HG03064 (cell line): ENCODE results near the gene KAT7.

Experiments used
- ATAC-seq: cut with Tn5 transposase; IDR thresholded peaks from one replicate; pipeline ENCODE4 v1.9.1; 2021; ENCODE audit warnings: low read depth; ENCODE audit not compliant: unreplicated experiment

KAT7 gene

DNA sequence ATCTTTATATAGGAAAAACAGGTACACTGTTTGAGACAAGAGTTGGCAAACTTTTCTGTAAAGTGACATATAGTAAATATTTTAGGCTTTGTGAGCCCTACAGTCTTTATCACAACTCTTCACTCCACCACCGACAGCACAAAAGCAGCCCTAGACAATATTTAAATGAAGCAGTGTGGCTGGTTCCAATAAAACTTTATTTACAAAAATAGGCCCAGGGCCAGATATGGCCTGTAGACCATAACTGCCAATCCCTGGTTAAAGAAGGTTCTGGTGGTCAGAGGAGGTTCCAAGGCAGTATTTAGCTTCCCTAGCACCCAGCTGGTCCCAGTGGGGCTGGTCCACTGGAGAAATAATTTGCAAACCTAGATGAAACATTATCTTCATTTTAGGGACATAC, 28.2 kb upstream of the KAT7 start:
- ATAC-seq, result no peak

DNA sequence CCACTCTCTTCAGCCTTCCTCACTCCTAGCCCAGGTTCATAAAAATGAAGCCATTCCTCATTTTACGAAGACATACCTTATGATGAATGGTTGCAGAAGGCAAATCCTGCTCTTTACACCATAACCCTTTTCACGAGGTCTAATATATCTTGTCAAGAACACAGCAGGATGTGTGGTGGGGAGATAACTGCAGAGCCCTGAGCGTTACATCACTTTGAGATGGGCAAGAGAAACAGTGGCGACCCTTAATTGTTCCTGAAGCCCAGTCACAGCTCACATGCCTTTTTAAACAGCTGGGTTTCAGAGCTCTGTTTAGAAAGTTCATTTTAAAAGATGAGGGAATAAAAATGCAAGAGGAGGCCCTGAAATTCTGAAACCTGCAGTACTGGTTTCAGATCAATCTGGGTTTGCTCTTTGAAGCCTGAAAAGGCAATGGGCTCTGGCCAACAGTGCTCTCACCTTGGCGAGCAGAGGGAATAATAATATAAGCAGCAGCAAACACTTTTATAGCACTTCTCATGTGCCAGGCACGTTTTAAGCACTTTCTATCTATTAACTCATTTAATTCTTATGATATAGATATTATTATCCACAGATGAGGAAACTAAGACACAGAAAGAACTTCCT, 27.4 kb upstream of the KAT7 start:
- no peak for ATAC-seq

DNA sequence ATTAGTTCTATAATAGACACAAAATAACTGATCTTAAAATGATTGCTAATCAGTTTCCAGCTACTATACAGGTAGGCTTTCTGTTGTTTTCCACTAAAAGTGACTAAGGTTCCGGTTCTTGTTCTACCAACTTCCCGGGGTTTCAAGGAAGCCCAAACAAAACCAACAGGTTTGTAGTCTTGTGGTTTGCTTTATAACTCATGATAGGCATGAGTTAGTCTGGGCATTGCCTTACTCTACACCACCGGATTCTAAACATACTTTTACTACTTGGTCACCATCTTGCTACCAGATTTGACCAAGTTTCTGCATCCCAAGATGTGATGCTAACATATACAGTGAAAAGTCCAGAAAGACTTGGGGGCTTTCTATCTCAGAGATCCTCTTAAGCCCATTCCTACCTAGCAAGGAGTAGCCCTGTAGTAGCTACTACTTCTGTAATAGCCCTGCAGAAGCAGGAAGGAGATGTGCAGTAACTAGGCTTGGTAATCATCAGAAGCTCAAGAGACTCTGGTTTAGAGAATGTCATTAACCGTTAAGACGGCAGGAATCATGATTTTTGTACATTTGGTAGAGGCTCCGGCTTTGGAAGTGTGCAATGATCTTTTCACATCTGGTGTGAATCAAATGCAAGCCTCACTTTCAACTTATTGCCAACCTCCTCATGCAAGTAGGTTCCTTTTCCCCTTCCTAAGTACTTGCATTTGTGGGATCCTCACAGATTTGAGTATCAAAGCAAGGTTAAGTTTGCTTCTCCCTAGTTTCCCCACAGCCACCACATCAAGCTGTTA, 26.1 kb upstream of the KAT7 start:
- no peak for ATAC-seq

DNA sequence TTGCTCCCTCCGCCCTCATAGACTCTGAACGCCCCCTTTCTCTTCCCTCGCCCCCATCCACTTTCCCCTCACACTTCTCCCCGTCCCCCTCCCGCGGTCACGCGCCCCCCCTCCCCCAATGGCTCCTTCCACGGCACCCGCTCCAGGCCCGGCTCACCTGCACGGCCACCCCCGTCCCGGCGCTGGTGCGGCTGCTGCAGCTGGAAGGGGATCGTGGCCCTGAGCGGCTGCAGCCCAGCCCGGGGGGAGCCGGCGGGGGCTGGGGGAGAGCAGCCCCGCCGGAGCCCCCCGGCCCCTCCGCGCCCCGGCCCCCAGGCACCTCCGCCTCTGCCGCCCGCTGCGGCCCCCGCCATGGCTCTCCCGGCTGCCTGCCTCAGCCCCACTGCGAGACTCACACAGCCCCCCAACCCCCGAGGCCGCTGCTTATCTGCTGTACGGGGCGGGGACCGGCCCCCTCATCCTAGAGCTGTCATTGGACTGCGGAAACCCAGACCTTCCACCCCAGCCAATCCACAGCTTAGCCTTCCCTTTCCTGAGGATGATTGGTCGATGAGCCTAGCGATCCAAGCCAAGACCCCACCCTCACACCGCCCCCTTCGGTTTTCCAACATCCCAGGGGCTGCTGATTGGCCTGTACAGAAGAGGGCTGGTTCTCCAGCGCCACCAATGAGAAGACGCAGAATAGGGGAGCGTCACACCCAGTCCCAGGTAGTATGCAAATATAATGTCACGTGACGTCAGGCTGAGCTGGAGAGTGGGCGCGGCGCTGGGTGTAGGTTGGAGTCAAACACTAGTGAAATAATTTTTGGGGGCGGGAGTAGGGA, 24.5 kb upstream of the KAT7 start, which contains the start of gene FAM117A:
TSS of gene FAM117A (minus strand) at position 397 of the 824 bp plus-strand sequence. CDS start at position 353, 44 bp downstream.
- peak; percentile 87 for ATAC-seq

DNA sequence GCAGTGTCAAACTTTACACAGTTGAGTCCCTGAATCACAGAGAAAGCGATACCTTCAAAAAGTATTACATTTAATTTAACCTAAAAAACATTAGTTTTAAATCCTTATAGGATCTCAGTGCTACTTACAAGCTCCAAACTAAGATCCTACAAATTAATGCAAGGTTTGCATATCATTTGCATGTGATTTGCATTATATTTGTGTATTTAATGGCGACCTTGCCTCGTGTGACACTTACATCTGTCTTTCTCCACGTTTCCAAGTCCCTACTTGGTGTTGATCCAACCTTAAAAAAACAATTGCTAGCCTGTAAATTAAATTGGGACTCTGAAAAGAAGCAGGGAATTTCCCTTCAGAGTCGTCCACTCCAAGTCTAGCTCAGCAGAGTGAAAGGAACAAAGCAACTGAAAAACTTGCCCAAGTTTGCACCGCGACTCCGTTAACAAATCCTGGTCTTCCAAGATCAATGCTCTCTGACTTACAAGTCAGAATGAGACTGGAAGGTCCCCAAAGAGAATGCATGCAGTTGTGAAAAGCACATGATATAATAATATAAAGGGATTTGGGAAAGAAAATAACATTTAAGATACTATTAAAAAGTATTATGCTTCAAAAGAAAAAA, 23.8 kb upstream of the KAT7 start:
- no peak for ATAC-seq

DNA sequence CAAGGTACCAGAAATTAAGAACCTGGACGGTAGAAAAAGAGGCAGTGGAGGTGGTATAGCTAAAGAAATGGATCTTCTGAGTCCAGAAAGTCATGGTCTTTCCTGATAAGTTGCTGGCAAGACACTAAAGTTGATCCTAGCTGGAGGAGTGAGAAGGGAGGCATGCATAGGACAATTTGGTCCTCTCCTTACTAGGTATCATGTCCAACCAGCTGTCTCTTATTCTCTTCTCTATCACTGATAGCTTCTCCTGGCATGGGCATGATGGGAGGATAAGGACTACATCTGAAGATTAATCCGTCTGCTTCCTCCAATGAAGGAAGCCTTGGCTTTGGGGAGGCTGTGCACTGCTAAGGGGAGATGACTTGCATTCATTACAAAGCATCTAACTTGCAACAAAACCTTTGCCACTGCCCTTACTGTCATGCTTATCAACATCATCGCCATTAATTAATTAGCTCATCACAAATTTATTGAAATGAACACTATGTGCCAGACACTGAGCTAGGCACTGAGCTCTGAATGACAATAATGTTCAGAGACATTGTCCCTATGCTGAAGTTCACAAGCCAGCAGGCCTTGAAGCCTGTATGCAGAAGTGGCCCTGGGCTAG, 21.5 kb upstream of the KAT7 start:
- ATAC-seq, result no peak

DNA sequence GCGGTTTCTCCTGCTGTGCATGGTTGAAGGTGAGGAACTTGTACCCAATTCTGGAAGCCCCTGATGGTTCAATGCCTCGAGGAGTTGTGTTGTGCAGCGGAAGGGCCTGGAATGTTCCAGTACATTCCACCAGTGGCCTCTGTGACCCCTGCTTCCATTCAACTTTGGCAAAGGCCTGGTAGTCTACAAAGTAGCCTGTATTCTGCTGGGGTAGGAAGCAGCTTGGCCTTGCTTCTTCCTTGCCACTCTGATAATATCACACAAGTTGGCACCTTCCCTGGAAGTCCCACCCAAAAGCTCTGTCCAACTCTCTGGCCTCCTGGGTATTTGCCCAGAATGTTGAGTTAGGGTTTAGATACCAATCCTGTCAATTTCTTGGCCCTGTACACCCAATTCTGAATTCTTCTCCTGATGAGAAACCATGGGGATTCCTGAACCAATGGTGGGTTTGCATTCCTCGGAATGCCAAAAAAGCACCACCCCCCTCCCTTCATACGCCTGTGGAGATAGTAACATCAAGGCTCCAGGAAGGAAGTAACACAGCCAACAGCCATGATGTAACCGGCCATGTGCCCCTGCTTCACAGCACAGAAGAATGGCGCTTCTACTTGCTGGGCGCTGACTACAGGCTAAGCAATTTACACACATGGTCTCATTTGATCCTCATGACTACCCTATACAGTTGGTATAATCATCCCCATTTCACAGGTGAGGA, 12.8 kb upstream of the KAT7 start:
- ATAC-seq, result no peak

DNA sequence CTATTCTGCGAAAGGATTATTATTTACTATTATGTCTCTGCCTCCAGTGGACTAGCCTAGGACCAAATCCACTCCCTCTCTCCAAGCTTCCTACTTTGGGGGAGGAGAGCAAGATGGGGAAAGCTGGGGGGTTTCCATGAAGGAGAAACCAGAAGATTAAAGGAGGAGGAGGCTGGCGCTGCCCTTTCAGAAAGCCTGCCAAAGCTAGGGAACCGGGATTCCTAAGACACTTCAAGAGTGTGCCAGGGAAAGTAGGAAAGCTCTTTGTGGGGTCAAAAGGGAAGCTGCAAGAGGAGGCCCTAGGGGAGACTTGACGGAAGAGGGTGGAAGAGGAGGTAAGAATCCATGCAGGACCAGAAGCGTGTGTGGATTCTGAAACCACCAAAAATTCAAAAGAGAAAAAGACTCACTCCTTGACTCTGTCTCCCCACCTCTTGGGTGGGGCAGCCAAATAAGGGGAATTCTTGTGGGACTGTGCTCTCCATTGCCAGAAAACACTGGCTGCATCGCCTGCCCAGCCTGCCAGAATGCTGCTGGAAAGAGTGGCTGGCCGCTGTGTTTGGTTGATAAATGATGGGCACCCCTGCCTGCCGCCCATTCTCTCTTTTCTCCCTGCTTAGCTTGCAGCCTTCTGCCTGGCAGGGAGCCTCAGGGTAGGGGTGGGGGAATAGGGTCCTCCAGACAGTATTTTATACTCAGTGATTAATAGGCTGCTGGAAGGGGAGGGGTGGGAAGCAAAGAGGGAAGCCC, 11.8 kb upstream of the KAT7 start:
- no peak for ATAC-seq

DNA sequence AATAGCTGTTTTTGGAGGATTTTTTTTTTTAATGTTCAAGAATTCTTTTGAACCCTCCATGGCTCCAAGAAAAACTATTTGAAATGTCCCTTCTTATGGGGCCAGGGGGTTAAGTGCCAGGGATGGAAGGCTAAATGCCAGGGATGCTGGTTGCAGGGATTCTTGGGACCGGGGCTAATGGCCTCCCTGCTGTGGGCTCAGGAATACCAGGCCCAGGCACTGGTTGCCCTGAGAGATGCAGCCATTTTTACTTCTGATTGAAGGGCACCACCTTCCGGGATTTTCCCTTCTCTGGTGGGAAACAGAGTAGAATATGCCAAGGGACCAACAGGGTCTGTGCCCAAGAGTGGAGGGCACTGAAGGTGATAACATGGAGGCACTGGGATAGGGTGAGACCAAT, 10.9 kb upstream of the KAT7 start:
- no peak for ATAC-seq

DNA sequence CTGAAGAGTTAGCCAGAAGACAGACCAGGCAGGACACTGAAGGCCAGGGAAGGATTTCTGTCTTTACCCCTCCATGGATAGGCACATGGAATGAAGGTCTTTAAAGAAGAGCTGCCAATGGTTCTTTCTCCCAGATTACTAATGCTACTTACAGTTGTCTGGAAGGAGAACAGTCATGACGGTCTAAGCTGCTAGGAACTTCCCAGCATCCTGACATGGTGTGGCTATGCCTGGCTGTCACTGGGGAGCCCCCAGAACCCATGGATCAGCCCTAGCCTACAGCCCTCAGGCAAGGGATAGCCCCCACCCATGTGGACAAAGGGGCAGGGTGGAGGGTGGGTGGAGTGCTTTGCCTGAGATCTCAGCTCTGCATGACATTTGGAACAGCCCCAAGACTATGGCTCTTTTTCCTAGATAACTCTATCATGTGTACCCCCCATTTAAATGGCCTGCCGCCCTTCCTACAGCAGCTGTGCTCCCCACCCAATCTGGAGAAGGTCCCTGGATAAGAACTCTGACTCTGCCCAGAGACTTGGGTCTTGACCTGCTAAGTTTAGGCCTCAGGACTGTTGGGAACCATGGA, 9.2 kb upstream of the KAT7 start:
- no peak for ATAC-seq

DNA sequence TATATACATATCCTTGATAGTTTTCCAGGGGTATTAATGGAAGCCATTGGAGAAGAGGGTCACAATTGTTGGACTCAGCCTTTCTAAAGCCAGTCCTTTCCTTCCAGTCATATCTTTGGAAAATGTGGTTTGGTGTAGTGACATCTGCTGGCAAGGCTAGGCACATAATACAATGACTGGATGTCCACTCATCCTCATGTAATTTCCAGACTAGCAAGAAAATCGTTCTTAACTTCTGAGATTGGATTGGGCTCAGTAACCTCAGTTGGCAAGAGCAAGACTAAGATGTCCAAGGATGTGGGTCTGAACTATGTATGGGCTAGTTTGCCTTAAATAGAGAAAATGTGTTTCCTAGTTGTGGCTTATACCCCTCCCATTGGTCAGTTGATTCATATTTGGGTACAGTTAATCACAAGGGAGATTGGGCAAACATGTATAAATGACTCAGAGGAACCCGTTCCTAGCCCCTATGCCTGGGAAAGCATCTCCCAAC, 8.7 kb upstream of the KAT7 start:
- no peak for ATAC-seq

DNA sequence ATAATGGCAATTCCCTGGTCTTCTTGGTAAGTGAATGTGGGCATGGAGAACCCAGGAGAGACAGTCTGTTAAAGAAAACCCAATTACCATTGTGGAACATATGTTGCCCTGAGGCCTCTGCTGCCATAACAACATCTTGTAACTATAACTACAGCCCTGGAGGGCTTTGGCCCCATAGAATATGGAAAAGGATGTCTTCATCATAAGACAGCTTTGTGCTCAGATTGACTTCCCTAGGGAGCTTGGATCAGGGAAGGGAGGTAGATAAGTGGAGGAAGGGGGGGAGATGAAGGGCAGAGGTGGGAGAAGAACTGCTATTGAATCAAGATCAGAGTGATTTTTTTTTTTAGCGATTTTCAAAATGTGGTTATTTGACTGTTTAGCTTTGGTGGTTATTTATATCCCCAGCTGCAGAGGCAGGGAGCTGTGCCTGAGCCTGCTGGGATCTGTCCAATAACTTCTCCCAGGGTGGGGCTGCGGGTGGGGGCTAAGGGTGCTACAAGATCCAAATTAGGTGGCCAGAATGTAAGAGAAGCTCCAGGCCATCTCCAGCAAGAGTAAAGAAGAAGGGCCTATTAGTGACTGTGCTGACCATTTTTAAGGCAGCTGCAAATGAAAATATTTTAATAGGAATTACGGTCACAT, 5.3 kb upstream of the KAT7 start:
- ATAC-seq, result no peak

DNA sequence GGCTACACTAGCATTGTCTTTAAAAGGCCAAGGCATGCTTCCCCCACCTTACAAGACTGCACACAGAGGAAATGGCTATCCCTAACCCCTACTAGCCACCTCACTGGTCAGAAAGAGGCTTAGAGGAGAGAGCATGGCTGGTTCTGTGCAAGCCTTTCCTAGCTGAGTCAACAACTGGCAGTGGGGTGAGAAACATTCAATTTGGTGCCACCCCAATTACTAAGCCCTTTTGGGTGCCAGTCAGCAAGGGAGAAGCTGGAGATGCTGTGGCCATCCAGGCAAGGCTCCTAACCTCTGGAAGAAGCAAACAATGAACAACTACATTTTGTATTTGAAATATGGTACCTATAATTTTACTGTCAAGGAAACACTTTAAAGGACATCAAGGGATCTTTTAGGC, 4.7 kb upstream of the KAT7 start:
- no peak for ATAC-seq

DNA sequence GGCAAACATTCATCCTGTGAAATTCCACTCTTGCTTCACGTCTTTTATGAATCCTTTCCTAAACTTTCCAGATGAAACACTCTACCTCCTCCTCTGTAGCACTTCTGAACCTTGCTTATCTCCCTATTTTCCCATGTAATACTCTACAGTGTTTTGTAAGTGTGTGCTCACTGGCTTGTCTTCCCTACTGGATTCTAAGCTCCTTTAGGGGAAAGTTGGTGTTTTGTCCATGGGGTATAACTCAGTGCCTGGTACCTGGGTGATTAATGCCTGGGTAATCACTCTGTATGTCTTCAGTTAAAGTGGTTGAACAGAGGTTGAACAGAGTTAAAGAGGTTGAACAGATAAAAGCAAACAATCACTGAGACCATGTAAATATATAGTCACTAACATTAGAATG, 3.8 kb upstream of the KAT7 start:
- ATAC-seq, result no peak

DNA sequence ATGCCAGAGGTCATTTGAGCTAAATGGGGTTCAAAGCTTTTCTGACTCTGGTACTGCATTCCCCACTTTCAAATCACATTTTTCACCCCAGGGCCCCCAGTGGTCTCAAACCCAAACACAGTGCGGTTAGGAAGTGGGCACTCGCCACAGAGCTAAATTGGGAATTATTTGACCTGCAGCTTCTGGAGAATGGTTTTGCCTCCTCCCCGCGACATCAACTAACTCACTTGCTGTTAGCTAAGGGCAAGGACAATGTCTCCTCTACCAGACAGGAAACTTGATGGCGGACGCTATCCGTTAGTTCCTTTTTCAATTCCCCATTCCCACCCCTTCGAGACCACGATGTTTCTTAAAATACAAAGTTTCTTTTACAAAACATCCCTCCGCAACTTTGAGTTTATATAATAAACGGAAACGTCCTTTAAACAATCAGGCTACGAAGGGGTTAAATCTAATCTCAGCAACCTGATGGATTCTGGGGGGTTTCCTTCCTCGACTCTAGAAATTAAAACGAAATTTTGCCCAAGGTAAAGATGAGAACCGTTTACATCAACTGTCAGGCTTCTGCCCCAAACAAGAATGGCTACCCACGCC, 500 bp upstream of the KAT7 start:
- no peak for ATAC-seq

DNA sequence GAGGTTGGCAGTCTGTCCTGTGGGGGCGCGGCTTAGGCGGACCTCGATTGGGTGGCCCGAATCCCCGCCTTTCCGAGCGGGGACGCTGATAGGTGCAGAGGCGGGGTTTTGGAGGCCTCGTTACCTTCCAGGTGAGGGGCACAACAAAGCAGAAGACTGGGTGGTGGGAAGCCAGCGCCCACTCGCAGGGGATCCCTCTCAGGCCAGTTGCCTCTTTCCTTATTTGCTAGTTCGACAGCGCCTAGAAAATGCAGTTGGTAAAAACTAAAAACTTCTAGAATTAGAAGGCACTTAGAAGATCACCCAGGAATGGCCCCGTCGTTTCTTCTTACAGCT, 730 bp downstream of the KAT7 start:
- ATAC-seq, result no peak

DNA sequence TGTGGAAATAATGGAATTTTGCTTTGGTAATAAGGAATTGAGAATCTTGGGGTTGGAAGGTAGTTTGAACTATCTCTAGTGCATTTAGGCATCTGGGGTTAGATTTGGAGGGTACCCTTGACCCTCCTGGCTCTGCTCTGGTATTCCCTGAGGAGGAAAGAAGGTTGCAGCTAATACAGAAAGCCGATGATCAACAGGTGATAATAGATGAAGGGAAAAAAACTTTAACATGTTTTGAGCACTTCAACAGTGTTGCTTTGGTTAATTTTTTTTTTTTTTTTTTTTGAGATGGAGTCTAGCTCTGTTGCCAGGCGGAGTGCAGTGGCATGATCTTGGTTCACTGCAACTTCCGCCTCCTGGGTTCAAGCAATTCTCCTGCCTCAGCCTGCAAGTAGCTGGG, 4.8 kb downstream of the KAT7 start:
- ATAC-seq, result no peak

DNA sequence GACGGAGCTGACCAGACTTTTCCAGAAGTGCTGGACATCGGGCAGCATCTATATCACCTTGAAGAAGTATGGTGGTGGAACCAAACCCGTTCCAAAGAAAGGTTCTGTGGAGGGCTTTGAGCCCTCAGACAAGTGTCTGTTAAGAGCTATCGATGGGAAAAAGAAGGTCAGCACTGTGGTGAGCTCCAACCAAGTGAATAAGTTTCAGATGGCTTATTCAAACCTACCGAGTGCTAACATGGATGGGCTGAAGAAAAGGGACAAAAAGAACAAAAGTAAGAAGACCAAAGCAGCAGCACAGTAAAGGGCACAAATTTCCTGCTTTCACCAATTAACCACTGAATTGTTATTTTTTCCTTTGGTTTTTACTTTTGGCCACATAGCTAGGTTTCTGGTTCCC, 6.9 kb downstream of the KAT7 start:
- no peak for ATAC-seq
